RPMI7951 (cell line): Measurements from ENCODE around the gene MAEA. TPM values are rescaled to one million over a fixed set of nuclear protein-coding genes. Genes with fewer than 3 reads are reported as not detected.
"Not testable (repeated sequence)": the region's sequence is repeated elsewhere in the genome, so short reads cannot be mapped to it uniquely, and the experiment has no call there.

Experiments used
- DNase-seq: peaks from one replicate; pipeline ENCODE4 v3.0.0-alpha.2; 2012; ENCODE audit warnings: low read depth
- total RNA-seq: library from RNA; depleted of rRNA; stranded (reverse); fragments of >200 nt; shearing (Covaris generic); gene quantifications from 2 replicates; pipeline ENCODE4 v1.2.3, GENCODE V29; 2014

The MAEA gene
- total RNA-seq, 1 experiment from 2014 or later = 34.5 TPM

DNA sequence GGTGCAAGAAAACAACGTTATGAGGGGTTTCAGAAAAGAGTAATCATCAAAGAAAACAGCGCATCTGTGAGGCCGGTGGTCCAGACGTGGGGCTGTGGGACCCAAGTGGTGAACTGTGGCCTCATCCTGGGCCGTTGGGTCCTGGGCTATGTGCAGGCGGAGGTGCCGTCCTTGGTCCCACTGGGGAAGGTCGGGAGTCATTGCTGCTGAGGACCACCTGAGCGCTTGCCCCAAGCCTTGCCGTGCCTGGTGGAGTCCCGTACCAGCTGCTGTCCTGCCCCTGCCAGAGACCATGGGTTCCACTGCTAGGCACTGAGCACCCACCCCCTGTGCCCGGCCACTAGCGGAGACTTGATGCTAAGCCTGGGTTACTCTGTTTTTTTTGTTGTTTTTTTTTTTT, 31.8 kb downstream of the MAEA start:
- DNase-seq = no peak

DNA sequence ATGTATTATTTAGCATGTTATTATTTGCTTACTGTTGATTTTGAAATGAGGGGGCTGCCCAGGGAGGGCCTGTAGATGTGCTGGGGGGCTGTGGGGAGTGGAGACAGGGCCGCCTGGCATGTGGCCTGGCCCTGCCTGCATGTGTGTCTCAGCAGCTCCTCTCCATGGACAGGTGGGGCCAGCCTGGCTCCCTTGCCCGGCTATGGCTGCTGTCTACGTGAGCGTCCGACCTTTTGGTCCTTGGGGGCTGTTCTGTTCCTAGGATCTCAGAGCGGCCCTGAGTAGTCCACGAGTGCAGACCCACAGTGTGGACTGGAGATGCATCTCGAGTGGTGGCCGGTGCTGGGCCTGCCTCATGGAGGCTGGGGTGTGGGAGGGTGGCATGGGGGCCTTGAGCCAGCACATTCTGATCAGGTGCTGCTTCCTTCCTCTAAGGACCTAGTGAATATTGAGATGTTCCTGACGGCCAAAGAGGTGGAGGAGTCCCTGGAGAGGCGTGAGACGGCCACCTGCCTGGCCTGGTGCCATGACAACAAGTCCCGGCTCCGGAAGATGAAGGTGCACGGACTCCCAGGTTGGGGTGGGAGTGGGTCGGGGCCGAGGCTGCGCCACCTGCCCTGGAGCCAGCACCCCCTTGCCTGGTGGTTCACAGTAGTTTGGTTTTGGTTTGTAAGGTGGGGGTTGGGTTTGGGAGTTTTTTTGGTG, 32.4 kb downstream of the MAEA start:
- DNase-seq = no peak

DNA sequence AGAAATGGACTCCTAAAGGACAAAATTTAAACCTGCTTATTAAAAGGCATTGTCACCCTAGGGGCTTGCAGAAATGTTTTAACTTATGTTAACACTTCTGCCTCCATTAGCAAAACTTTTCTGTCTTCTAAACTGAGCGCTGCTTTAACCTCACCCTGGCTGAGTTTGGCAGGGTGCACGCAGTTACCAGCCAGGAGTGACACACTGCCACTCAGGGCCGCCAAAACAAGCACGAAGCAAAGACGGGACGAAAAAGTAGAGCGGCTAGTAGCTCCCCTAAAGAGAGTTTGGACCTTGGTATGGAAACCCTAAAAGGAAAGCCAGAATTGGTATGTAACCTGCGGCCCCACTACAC, 33.6 kb downstream of the MAEA start:
- DNase-seq = no peak

DNA sequence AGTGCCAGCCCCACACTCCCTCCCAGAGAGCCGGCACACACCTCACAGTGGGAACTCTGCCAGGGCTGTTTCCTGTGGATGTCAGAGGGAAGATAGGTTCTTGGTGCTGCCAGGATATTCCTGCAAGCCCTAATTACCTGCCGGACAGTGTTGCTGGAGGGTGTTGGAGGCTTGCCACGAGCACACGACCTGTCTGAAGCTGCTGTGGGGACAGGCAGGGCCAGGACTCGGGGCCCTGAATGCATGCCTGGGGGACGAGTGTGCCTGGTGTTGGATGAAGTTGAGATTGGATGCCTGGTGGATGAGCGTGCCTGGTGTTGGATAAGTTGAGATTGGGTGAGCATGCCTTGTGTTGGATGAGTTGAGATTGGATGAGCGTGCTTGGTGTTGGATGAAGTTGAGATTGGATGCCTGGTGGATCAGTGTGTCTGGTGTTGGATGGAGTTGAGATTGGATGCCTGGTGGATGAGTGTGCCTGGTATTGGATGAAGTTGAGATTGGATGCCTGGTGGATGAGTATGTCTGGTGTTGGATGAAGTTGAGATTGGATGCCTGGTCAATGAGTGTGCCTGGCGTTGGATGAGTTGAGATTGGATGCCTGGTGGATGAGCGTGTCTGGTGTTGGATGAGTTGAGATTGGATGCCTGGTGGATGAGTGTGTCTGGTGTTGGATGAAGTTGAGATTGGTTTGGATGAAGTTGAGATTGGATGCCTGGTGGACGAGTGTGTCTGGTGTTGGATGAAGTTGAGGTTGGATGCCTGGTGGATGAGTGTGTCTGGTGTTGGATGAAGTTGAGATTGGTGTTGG, 34.1 kb downstream of the MAEA start:
- DNase-seq = peak; percentile 90

DNA sequence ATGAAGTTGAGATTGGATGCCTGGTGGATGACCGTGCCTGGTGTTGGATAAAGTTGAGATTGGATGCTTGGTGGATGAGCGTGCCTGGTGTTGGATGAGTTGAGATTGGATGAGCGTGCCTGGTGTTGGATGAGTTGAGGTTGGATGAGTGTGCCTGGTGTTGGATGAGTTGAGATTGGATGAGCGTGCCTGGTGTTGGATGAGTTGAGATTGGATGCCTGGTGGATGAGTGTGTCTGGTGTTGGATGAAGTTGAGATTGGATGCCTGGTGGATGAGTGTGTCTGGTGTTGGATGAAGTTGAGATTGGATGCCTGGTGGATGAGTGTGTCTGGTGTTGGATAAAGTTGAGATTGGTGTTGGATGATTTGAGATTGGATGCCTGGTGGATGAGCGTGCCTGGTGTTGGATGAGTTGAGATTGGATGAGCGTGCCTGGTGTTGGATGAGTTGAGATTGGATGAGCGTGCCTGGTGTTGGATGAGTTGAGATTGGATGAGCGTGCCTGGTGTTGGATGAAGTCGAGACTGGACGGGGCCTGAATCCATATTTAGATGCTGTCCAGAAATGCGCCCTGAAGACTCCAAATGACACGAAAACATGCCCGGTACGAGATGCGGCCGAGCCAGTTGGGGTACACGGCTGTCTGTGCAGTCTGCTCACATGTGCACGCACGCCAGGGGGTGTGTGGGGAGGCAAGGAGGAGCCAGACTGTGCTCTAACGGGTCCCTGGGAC, 34.9 kb downstream of the MAEA start:
- peak; percentile 53 for DNase-seq

DNA sequence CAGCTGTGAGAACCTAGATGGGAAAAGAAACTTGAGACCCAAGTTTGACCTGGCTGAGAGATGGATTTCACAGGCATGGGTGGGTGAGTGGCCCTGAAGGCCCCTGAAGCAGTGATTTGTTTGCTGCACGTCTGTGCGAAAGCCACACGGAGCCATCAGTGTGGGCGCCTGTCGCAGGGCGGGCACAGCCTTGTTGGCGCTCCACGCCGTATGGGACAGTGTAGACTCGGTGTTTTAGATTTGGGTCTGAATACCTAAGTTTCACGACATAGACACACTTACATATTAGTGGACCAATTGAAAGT, 35.4 kb downstream of the MAEA start:
- no peak for DNase-seq

DNA sequence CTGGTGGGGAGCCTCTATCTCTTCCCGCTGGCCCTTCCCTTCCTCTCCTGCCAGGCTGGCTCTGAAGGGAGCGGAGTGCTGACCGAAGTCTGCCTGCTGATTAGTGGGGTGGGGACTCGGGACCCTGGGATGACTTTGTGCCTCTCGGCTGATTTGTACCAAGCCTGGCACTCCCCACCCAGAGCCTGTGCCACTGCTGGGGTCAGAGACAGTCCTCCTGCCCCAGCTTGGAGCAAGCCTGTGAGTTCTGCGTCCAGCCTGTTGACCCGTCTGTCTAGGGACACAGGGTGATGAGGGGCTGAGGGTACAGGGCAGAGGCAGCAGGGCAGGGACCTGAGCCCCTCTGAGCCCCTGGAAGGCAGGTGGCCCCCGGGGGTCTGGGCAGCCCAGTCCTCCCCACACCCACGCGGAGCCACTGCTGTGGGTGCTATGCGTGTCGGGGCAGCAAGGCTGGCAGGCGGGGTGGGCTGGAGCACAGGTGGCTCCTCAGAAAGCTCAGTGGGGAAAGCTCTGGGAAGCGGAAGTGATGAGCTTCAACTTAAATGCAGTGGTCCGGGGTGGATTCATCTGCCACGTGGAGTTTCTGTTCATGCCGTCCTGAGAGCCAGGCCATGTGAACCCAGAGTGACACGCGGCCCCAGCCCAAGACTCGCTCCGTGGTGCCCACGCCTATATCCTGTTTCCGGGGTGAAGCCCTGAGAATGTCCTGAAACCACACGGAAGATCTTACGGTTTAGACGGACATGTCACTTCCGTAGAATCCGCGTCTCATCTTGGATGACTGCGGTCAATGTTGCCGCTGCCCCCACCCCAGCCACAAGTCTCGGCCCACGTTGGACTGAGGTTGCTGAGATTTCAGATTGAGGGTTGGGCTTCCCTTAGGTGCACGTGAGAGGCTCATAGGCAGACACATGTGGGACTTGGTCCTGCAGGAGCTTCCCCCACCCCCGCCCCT, 36.3 kb downstream of the MAEA start:
- no peak for DNase-seq

DNA sequence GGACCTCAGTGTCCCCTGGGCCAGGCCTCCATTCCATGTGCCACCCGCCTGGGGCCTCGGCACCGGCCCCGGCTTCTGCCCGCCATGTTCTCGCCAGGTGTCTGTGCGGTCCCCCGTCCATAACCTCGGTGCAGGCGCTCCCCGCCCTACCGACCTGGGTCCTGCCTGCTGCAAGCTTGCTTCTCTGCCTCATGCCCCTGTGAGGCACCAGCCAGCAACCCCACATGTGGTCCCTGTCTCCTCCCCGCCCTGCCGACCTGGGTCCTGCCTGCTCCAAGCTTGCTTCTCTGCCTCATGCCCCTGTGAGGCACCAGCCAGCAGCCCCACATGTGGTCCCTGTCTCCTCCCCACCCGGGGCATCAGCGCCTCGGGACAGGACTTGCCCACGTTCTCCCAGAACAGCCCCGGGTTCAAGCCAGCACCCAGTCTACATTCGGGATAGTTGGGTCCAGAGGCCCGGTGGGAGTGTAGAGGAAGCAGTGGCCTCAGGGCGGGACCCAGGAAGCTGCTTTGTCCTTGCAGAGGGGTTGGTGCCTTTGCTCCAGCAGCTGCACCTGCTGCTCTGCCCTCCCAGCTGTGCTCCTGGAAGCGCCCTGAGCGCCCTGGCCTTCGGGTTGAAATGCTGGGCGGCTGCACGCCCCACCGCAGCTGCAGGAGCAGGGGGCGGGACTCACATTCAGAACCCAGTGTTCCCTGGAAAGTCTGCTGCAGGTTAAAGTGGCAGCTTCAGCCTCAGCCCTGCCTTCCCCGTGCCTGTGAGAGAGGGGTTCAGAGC, 37.2 kb downstream of the MAEA start:
- DNase-seq = no peak

DNA sequence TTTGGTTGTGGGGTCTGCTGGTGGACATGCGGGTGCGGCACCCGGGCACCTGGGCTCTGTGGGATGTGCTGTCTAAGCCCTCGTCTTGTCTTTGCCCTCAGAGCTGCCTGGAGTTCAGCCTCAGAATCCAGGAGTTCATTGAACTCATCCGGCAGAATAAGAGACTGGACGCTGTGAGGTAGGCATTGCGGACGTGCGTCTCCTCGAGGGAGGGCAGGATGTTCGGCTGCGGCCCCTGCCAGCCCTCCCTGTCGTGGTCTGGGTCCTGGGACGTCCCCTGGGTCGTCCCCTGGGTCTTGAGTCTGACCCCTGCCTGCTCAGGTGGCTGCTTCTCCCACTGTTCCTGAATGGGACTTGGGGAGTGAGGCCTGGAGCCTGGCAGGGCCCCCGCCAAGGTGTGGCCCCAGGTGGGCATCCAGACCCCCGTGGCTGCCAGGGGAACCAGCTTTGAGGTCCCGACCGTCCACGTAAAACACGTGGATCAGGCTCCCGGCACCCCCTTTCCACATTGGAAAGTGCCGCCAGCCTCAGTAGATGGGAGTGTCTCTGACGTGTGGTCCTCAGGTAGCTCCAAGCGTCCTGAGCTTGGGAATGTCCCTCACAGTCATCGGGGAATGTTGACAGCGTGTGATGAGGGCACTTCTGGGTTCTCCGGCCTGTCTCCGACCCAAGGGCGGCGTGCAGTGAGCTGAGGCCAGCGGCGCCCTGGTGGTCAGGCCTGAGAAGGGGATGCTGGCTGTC, 38.0 kb downstream of the MAEA start:
- no peak for DNase-seq

DNA sequence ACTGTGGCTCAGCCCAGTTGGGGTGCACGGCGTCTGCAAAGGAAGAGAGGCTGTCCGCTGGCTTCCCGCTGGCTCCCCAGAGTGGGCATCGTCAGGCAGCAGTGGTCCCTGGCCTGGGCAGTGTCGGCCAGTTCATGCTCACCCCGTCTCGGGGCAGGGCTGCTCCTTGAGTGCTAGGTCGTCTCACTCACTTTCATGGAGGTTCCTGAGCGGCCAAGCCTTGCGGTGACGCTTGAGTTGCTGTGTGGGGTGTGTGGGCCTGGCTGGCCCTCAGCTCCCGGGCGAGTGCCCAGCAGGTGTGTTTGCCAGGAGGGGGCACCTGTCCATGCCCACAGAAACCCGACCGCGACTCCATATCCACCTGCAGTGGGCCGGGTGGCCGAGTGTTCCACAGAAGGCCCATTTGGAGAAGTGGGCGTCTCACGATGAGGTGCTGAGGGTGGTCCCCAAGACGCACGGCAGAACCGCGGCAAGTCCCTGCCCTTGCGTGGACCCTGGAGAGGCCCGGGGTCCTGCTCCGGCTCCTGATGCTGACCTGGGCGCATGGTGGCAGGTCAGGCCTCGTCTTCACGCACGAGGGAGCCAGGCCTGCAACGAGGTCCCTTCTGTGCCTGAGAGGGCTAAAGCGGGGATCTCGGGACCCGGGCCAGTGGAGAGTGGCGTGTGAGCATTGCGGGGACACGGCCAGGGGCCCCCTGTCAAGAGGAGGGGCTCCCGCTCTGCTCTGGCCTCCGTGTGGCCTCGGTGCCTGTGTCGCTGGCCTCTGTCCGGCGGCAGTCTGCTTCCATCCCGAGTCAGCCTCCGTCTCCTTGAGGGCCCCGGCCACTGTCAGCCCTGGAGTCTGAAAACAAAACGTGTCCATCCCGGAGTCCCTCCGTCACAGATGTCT, 38.8 kb downstream of the MAEA start:
- DNase-seq = no peak

DNA sequence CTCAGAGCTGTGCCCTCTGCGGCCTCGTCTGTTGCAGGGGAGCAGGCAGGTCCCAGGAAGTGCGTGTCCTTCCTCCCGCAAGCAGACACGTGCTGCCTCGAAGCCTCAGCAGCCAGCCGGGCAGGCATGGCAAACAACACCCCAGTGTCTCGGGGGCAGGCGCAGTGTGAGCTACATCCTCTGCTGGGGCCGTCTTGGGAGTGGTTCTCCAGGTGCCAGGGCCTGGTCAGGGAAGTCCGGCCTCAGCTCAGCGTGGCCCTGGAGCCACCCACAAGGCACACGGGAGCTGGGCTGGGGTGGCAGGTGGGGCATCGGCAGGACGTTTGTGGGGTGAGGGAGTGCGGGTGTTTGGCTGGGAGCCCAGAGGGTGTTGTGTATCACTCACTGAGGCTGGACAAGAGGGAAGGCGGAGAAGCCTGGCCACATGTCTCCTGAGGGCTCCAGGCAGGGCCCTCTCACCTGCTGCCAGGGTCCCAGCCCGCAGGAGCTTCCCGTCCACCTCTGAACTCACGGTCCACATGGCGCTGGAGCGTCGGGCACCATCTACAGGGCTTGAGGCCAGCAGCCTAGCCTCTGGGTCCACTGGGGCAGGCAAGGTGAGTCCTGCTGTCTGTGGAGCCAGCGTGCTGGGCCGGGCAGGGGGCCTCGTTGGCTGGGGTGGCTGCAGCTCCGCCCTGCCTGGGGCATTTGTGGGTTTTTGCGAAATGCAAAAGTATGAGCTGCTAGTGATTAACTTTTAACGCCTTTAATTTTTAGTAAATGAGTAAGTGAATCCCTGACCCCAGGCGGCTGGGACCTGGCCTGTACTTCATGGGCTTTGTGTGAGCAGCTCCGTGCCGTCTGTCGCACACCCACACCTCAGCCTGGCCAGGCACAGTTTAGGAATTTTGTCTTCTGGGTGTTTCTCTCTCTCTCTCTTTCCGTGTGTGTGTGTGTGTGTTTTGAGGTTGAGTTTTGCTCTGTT, 40.0 kb downstream of the MAEA start:
- DNase-seq = peak; percentile 21

DNA sequence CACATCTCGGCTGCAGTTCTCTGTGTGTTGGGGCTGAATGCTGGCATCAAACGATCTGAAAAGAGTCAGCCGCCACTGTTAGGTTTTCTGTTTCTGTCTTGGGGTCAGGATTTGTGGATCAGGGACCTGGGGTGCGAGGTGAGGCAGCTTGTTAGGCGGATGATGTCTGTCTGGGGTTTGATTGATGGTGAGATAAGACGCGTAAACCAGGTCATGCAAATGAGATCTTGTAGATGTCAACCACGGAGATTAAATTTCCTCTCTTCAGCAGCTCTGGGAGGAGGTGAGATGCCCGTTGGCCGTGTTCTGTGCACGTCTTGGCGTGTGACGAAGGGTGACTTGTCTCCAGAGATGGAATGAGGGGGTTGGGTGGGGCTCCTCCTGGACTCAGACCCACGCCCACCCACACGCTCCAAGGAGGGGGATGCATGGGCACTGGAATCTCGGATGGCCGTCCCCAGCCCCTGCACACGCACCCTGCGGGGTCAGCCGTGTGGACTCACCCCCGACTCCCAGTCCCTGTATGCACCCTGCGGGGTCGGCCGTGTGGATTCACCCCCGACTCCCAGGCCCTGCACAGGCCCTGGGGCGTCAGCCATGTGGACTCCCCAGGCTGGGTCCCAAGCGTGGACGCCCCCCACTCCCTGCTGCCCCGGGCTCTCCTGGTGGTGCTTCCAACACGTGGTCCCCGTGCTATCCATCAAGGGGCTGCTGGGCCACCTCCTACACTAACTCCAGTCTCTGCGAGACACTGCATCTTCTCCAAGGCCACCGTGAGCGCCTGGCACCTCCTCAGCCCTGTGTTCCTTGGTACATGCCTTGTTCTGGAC, 41.3 kb downstream of the MAEA start:
- no peak for DNase-seq

DNA sequence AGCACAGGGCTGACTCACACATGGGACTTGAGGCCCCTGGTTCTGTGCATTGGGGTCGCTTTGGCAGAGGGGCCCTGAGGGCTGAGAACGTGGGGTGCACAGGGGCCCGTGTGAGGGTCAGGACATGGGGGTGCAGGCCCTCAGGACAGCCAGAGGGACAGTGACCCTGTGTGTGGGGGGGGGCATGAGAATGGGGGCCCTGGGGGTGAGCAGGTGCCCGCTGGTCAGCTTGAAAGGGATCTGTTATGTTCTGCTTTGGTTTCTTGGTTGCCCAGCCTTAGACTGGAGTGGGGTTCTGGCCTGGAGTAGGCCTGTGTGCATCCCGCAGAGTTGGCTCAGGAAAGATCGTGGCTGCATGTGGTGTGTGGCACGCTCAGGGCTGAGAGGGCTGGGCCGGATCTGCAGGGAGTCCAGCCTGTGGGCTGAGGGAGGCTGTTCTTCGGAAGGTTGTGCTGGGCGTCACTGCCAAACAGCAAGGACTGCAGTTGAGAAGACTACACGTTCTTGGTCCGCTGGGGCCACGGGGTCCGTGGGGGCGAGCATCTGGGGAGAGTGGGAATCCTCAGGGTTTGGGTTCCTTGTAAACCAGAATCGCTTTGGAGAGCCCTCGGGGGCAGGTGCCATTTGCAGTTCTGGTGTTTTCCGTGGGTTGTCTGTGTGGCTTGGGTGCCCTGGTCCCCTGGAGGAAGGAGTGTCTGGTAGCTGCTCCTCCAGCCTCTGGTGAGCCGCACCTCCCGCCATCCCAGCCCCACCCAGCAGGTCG, 42.1 kb downstream of the MAEA start:
- no peak for DNase-seq

DNA sequence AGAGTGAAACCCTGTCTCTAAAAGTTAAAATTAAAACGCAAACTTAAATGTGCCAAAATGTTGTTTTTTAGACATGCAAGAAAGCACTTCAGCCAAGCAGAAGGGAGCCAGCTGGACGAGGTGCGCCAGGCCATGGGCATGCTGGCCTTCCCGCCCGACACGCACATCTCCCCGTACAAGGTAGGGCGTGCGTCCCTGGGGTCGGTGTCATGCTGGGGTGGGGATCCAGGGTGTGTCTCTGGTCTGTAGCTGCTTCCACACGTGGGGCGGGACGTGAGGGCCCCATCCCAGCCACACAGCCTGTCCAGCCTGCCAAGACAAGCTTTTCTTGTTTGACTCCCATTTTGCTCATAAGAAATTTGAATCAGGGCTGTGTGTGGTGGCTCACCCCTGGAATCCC, 43.0 kb downstream of the MAEA start:
- no peak for DNase-seq

DNA sequence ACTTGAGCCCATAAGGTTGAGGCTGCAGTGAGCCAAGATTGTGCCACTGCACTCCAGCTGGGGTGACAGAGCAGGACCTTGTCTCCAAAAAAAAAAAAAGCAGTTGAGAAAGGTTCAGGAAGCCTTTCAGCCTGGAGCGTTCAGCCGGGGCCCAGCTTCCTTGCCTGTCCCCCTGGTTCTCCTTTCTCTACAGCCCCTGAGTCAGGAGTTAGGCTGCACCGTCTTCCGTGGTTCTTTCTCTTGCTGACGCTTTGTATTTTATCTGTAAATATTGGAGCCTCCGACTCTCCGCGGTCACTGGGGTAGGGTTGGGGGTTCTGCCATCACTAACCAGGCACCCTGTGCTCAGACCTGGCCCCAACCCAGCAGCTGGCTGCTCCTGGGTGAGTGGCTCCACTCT, 43.6 kb downstream of the MAEA start:
- DNase-seq = no peak

DNA sequence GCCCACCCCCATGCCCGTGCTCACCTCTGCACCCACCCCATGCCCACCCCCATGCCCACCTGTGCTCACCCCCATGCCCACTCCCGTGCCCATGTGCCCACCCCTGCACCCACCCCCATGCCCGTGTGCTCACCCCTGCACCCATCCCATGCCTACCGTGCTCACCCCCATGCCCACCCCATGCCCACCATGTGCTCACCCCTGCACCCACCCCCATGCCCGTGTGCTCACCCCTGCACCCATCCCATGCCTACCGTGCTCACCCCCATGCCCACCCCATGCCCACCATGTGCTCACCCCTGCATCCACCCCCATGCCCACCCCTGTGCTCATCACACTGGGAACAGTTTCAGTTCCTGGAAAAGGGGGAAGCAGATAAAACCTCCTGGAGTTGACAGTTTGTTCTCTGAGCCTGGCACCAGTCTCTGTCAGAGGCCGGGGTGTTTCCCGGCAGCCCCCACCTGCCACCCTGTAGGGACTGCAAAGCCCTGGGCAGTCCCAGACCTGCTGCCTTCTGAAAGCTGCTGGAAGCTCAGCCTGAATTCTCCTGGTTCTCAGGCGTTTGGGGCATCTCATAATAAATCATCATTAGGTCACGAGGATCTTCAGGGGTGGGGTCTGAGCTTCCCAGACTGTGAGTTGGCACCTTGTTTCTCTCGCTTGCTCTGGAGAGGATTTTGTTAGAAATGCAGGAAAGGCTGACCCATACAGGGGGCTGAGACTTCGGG, 44.3 kb downstream of the MAEA start:
- not testable (repeated sequence) for DNase-seq
